ENCODE measurements around the gene TBX4.
A peak's percentile ranks its signal among the peaks of the same experiment; 100 is the strongest.

The TBX4 gene

DNA sequence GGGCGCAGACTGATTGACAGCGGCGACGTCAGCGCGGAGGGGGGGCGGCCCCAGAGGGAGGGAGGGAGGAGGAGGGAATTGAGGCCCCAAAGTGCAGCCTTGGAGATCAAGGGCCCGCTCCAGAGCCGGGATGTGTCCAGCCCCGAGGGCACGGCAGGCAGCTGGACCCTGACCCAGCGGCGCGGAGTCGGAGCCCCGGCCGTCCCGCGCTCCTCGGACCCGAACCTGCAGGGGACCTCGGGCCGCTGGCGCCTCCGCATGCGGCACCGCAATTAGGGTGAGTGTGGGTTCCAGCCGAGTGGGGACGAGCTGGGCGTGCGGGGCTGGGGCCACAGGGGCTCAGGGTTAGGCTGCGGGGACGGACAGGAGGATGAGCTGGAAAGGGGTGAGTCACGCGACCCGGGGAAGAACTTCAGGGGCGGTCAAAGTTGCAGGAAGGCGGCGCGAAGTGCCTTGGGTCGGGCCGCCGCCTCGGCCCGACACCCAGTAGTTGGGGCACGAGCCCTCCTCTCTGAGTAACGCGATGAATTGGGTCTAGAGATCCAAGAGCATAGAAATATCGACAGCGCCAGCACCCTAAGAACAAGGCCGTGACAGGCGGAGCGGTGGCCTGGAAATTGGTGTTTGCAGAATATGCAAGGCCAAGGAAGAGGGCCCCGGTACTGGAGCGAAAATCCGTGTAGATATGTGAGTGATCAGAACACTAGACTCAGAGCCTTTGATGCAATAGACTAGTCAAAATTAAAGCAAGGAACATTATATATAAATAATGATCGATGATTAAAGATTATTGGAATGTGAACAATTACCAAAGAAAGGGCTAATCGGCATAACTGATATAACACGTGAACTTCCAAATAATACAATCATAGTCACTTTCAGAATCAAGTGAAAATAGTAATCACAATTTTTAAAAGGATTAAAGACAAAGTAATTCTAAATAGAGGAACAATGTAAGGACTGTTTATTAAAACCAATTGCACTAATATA is at the start of gene TBX4:
Gene TBX4, plus strand, starts transcription at position 122 of the 990 bp plus-strand sequence. CDS start 4,069 bp downstream, outside the sequence.
- no peak for DNase-seq (ENCODE audit: low read depth in 4 of 4, low spot score in 1 of 4)

DNA sequence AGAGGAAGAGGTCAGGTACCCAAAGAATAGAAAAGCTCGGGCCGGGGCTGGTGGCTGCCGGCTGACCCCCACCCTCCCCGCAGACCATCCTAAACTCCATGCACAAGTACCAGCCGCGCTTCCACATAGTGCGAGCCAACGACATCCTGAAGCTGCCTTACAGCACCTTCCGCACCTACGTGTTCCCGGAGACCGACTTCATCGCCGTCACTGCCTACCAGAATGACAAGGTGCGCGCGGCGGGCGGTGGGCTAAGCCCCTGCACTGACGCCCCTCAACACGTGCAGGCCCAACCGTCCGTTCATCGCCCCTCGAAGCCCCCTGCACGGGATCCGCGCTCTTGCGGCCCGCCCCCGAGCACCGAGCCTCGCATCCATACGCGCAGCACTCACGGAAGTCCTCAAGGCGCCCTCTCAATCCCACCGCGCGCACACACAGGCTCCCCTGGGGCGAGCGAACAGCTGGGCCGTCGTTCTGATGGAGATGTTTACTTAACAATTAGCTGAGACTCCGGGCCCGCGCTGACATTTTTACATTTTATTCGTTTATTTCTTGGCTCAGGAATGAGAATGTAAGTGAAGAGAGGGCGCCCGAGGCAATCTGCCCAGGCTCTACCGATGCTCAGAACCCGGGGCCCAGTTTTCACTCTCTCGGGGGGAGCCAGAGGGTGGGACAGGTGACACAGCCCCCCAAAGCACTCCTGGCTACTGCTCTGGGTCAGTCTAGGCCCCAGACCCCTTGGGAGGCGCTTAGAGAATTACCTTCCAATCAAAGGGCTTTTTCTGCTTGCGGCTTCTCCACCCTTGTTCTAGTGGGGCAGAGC is 49.0 kb upstream of the TBX4 start:
- DNase-seq (ENCODE audit: low read depth in 4 of 4, low spot score in 1 of 4) = no peak

DNA sequence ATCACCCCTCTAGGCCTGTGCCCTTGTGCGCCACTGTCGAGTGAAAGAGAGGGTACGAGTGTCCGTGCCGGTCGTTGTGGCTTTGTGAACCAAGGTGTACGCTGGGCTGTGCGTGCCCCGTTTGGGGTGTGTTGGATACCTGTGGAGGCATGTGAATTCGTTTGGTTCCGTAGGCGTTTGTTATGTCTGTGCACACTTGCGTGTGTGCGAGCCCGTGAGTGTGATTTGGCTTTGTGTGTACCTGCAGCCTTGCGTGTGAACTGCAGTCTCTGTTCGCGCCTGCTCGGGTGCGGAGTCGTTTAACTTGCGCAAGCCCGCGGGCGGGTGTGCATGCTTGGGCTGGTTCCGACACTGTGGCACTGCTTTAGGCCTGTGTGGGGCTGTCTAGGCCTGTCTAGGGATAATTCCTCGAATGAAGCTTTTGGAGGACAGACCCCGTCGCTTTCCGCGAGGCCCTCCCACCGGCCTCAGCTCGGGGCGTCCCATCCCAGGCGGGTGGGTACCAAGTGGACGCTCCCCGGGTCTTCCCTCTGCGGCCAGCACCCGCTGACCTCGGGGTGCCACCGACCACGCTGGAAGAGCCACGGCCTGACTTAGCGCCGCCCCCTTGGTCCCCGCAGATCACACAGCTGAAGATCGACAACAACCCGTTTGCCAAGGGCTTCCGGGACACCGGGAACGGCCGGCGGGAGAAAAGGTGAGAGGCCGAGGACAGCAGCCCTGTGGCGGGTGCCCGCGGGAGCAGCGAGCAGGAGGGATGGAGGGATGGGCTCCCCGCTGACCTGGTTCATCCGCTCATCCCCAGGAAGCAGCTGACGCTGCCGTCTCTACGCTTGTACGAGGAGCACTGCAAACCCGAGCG is 48.2 kb upstream of the TBX4 start:
- no peak for DNase-seq (ENCODE audit: low read depth in 4 of 4, low spot score in 1 of 4)

DNA sequence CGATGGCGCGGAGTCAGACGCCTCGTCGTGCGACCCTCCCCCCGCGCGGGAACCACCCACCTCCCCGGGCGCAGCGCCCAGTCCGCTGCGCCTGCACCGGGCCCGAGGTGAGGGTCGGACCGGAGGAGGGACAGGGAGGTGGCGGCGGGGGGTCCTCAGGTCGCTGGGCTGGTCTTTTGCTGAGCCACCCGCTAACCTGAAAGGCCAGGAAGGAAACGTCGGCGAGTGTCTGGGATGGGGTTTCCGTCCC is 47.6 kb upstream of the TBX4 start:
- no peak for DNase-seq (ENCODE audit: low read depth in 4 of 4, low spot score in 1 of 4)

DNA sequence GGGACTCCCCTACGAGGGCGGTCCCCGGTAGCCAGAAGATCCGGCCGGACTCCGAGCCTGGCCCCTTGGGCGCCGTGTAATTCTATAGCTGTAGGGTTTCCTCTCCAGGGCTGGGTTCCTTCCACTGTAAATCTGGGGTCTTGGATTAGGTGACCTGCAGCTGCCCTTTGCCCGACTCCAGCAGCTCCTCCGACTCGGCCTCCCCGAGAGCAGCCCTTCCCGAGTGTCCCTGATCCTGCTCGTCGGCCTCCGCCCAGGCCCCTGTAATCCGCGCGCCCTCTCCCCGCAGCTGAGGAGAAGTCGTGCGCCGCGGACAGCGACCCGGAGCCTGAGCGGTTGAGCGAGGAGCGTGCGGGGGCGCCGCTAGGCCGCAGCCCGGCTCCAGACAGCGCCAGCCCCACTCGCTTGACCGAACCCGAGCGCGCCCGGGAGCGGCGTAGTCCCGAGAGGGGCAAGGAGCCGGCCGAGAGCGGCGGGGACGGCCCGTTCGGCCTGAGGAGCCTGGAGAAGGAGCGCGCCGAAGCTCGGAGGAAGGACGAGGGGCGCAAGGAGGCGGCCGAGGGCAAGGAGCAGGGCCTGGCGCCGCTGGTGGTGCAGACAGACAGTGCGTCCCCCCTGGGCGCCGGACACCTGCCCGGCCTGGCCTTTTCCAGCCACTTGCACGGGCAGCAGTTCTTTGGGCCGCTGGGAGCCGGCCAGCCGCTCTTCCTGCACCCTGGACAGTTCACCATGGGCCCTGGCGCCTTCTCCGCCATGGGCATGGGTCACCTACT is 47.1 kb upstream of the TBX4 start:
- no peak for DNase-seq (ENCODE audit: low read depth in 4 of 4, low spot score in 1 of 4)

DNA sequence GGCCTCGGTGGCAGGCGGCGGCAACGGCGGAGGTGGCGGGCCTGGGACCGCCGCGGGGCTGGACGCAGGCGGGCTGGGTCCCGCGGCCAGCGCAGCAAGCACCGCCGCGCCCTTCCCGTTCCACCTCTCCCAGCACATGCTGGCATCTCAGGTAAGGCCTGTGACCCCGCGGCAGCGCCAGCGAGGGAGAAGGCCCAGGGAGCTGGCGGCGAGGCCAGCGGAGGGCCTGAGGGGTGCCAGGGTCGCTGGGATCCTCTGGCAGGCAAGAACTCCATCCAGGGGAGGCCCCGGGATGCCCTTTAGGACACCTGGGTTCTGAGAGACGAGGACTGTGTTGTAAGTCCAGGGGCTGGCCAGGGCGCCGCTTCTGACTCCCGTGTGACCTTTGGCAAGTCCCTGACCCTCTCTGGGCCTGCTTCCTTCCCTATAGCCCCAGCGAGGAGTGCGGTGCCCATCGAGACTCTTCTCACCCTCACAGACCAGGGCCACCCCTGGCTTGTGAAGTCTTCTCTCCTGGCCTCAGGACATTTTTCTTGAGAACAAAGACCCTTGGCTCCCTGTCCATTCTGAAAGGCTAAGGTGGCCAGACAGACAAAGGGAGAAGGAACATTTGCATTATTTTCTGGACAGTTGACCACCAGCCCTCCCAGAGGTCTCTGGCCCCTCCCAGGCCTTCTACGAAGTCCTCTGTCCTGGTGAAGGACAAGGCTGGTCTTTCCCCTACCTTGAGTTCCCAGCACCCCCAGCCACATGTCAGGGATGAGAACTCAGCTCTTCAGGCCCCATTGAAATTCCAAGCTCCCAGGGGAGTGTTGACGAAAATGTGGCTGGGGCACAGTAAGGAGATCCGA is 46.3 kb upstream of the TBX4 start:
- no peak for DNase-seq (ENCODE audit: low read depth in 4 of 4, low spot score in 1 of 4)

DNA sequence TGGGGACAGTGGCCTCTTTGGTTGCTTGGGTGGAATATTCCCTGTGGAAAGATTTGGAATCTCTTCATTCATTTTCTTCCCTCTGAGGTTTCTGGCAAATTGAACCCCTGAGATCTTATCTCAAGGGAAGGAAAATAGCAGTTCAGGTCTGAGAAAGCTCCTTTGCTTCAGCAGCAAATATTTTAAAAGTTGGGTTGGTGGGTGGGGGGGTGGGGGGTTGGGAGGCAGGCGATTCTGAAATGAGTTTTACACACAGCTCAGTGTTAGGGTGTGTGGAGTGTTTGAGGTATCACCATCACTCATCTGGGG is 45.7 kb upstream of the TBX4 start:
- no peak for DNase-seq (ENCODE audit: low read depth in 4 of 4, low spot score in 1 of 4)

DNA sequence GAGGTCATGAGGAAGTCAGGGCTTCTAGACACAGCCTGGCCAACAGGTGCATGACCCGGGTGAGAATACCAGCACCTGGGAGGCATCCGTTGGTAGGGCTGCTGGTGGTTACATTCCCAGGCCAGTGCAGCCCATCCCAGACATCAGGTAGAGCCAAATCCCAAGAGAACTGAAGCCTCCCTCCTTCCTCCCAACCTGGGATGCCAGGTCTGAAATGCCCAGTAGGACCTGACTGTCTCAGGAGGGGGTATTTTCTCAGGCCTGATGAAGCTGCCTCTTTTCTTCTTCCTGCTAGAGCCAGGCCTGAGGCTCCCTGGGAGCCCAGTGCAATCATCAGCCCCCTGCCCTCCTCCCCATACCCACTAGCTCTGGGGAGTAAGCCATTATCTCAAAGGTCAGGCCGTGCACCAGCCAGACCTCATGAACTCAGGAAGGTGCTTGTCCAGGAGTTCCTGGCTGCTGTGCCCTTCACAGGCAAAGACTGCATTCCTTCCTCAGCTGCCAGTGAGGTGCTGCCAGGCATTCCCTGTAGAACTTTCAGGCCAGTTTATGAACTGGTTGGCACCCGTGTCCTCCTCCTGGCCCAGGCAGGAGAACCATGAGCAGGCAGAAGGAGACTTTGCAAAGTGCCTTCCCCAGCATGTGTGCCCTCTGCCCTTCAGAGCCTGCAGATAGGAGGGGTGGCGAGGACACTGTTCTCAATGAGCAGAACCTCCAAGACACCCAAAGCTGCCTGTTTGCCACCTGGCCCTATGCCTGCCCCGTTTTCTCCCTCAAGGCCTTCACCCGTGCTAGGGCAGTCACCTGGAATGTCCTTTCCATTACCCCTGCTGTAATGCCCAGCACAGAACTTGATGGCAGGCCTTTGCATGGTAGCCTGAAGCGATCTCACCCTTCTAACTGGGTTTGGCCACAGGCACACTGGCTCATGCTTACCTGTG is 45.0 kb upstream of the TBX4 start:
- DNase-seq (ENCODE audit: low read depth in 4 of 4, low spot score in 1 of 4) = no peak

DNA sequence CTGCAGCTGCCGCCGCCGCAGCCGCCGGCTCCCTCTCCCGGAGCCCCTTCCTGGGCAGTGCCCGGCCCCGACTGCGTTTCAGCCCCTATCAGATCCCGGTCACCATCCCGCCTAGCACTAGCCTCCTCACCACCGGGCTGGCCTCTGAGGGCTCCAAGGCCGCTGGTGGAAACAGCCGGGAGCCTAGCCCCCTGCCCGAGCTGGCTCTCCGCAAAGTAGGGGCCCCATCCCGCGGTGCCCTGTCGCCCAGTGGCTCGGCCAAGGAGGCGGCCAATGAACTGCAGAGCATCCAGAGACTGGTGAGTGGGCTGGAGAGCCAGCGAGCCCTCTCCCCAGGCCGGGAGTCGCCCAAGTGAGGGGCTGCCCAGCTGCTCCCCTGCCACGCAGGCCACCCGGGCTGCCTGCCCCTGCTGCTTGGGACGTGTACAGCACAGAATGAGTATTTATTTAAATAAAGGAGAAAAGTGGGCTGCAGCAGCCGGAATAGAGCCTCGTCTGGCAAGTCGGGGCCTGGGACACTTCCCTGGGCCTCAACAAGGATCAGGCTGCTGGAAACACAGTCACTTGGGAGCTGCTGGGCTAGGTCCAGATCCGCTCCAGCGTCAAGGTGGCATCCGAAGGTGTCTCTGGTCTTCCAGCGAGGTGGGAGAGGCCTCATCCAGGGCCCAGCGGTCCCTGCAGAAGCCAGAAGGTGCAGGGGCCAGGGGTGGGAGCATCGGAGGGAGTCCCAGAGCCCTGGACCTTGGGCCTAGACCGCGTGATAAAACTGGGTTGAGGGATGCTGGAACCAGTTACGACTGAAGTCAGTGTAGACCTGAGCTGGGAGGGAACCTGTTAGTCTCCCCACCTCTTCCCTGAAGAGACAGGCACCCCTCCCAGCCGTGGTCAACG is 43.8 kb upstream of the TBX4 start:
- DNase-seq (ENCODE audit: low read depth in 4 of 4, low spot score in 1 of 4) = no peak

DNA sequence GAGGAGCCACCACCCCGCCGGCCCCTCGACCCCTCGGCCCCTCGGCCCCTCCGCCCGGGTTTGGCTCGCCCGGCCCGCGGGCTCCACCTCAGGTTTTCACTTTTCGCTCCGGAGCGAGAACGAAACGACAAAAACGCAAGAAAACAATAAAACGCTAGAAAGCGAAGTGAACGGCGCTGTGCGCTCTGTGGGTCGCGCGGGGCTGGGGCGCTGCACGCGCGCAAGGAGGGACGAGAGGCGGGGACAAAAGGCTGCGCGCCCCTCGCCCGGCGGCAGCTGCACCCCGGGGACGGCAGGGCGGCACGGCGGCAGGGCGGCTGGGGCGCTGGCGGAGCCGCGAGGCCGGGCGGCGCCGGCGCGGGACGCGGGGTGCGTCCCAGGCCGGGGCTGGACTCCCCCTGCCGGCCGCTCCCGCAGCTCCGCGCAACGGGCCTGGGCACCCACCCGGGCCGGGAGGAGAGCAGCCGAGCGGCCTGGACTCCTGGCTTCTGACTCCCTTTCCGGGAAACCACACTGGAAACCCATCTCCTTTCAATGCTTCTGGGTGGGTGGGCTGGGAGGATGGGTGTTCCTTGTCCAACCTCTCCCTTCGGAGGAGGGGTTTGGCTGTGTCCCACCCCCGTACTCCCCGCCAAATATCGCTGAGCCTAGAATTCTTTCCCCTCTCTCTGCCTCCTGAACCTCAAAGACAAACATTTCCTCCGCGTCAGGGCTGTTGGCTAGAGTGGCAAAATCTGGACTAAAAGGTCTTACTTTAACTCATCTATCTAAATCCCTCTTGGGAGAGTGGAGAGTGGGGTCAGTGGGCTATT is 42.7 kb upstream of the TBX4 start:
- no peak for DNase-seq (ENCODE audit: low read depth in 4 of 4, low spot score in 1 of 4)

DNA sequence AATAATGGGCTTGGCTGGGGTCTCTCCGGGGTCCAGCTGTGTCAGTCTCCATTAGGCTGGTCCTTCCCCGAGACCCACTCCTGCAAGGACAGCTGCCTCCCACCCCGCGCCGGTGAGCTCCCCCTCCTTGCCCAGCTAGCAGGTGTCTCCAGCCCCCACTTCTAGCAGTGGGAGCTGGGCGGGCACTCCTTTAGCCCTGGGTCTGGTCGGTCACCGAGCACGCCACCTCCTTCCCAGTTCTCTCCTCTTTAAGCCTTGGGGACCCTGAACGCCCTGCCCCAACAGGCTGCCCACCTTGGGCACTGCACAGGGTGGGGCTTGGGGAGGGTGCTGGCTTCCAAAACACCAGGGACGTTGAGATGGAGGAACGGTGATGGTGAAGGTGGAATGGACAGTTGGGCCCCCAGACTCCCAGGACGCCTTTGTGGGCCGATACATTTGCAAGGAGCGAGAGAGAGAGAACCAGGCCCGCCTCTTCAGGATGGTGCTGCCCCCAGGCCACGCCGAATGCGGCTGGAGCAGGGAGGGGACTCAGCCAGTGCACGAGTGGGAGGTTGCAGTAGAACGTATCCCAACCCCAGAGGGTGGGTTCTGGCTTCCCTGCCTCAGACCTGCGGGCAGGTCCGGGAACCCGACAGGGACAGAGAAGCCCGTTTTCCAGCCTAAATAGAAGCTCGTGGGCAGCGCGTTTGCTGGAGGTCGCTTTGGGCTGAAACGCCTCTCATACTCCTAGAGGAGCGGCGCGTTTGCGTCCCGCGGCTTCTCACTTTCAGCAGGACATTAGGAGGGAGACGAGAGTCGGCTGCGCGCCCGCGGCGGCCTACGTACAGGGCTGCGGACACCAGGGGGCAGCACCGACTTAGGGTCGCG is 41.8 kb upstream of the TBX4 start:
- peak in 3 of 4 experiments; percentile 50 to 61 (median 58) for DNase-seq (ENCODE audit: low read depth in 4 of 4, low spot score in 1 of 4)

DNA sequence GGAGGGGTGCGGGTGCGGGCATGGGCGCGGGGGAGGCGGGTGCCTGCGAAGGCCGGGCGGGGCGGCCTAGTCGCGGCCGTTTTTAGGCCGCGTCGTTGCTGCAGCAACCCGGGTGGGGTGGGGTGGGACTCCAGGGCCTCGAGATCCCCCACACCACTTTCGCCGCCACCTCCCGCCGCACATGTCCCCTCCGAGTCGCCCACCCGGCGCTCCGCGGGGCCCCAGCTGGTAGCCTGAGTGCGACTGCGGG is 41.3 kb upstream of the TBX4 start:
- no peak for DNase-seq (ENCODE audit: low read depth in 4 of 4, low spot score in 1 of 4)

DNA sequence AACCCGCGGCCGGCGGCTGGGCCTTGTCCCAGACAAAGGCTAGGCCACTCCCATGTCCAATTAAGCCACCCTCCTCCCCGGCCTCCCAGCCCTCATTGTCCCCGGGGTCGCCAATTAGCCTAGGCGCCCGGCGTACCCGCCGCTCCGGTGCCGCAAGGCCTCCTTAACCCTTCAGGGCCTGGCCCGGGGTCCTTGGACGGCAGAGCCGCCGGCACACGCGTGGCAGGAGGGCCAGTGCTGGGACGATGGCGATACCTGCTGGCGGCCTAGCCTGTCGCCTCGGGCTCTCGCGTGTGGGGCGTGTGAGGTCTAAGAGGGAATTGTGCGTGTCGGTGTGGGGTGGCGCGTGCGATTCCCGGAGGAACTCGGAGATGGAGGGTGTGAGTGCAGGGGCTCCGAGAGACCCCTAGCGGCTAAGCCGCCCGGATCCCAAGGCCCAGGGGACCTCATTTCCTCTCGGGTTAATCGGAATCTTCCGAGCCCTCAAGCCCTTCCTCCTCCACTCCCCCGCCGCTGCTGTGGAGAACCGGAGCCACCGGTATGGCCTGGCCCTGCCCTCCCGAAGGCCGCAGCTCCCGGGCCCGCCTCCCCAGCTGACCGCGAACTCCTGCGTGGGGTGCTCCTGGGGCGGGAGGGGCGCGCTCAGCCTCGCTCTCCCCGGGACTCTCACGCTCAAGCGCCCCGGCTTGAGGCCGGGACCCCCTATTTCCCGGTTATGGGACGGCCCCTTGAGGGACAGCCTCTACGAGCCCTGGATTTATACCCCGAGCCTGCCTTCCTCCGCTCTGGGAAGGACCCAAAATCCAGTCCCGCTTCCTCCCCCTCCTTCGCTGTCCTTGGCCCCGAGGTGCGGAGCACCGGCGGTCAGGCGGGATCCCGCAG is 40.7 kb upstream of the TBX4 start:
- no peak for DNase-seq (ENCODE audit: low read depth in 4 of 4, low spot score in 1 of 4)

DNA sequence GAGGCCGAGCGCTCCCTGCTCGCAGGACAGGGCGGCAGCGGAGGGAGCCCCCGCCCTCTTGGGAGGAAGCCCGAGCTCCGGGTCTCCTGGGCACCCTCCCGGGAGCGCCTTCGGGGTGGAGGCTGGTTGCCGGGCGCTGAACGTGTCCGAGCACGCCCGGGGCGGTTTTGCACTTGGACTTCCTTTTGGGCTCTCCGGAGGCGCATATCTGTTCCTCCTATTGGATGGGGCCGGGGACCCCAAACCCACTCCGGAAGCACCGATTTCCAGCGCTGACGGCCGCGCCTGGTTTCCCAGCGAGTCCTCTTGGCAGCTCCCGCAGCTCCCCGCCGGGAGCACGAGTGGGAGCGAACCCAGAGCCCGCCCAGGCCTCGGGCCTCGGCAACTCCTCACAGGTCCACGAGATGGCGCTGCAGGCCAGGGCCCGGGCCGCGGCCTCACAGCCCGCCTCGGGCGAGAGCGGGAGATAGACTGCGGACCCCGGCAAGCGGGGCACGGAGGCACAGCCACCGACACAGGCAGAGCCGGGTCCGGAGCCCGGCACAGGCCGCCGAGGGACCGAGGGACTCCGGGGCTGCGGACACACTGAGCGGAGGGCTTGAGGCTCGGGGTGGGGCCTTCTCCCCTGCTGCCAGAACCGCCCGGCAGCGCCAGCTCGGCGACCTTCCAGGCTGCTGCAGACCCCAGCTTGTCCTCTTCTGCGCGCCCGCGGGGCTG is 39.9 kb upstream of the TBX4 start:
- DNase-seq (ENCODE audit: low read depth in 4 of 4, low spot score in 1 of 4) = peak; percentile 54 to 66 (median 58)
